HG02763 (cell line): Measurements from ENCODE around the gene SCGB1D2.
"Not testable (repeated sequence)": the region's sequence is repeated elsewhere in the genome, so short reads cannot be mapped to it uniquely, and the experiment has no call there.

Experiments
- ATAC-seq: cut with Tn5 transposase; IDR thresholded peaks from one replicate; pipeline ENCODE4 v1.9.1; 2021; ENCODE audit warnings: mild to moderate bottlenecking, moderate library complexity; ENCODE audit not compliant: unreplicated experiment

Gene SCGB1D2, protein sequence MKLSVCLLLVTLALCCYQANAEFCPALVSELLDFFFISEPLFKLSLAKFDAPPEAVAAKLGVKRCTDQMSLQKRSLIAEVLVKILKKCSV

DNA sequence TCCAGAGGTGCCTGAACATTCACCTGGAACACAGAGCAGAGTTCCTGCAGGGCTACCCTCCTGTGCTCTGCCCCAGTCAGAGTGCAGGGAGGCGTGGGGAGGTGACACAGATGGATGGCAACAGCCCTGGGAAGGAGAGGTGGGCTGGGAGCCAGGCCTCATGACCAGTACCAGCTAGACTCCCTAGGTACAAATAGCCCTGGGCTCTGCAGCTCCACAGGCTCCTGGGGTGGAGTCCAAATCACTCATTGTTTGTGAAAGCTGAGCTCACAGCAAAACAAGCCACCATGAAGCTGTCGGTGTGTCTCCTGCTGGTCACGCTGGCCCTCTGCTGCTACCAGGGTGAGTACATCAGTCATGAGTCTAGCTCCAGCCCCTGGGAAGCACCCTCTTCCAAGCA, at the start of gene SCGB1D2:
SCGB1D2 (plus strand) TSS at position 219 of the 400 bp plus-strand sequence; CDS start at position 288, 69 bp downstream.
- no peak for ATAC-seq

DNA sequence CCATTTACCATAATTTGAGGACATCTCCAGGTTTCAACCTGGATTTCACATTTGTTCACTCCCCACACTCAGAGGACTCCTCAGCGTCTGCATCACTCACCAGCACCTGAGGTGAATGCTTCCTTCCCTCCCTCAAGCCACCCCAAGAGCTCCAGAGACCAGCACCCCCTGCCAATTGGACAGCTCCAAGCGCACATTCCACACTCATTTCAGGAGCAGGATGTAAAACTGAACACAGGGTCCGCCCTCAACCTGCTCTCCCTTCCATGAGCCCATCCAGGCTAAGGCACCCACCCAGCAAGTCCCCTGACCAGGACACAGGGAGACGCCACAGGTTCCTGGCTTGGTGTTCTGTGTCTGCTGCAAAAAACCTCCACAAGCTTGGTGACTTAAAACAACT, 48.1 kb upstream of the SCGB1D2 start:
- no peak for ATAC-seq

DNA sequence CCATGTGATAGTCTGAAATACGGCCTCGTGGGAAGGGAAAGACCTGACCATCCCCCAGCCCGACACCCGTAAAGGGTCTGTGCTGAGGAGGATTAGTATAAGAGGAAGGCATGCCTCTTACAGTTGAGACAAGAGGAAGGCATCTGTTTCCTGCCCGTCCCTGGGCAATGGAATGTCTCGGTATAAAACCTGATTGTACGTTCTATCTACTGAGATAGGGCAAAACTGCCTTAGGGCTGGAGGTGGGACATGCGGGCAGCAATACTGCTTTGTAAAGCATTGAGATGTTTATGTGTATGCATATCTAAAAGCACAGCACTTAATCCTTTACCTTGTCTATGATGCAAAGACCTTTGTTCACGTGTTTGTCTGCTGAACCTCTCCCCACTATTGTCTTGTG, 47.0 kb upstream of the SCGB1D2 start:
- ATAC-seq = not testable (repeated sequence)

DNA sequence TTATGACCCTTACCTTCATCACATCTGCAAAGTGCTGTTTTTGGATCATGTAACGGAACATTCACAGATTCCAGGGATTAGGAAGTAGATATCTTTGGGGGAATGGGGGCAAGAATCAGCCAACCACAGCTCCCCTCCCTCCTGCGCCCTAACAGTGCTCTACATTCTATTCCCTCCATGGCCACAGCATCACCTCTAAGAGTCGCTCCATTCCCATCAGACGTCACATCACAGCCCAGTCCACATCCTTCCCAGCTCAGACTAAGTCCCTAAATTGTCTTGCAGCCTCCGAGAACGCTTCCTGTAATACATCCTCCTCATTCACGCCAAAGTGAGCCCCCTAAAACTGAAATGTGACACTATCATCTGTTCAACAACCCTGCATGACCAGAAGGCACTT, 46.1 kb upstream of the SCGB1D2 start:
- no peak for ATAC-seq

DNA sequence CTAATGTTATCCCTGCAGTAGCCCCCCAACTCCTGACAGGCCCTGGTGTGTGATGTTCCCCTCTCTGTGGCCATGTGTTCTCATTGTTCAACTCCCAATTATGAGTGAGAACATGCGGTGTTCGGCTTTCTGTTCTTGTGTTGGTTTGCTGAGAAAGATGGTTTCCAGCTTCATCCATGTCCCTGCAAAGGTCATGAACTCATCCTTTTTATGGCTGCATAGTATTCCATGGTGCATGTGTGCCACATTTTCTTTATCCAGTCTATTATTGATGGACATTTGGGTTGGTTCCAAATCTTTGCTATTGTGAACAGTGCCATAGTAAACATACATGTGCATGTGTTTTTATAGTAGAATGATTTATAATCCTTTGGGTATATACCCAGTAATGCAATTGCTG, 44.6 kb upstream of the SCGB1D2 start:
- not testable (repeated sequence) for ATAC-seq

DNA sequence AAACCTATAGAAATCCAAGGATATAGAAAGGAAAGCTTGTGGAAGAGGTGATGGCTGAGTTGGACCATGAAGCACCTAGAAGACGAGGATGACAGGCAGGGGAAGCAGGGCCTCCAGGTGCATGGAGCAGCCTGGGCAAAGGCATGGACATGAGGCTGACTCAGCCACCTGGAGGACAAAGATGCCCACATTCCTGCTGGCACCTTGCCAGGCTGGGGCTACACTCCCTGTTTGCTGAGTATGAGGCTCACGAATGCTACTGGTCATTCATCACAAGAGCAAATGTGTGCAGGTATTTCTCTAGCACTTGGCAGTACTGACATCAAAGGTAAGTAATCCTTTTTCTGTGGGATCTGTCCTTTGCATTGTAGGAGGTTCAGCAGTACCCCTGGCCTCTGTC, 40.7 kb upstream of the SCGB1D2 start:
- ATAC-seq = no peak

DNA sequence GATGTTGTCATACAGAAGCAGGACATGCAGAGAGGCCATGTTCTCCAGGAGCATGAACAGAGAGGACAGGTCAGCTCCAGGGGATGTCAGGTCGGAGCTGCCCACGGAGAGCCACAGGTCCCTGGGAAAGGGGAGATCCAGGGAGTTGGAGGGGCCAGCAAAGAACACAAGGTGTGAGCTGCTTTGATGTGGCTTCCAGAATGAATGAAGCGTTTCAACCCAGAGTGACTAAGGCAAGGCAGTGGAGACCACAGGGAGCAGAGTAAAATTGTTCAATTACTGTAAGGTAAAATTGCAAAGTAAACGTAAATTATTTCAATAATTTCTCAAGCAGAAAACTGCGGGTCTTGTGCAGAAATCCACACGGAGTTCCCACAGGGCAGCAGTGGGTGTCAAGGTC, 39.1 kb upstream of the SCGB1D2 start:
- no peak for ATAC-seq

DNA sequence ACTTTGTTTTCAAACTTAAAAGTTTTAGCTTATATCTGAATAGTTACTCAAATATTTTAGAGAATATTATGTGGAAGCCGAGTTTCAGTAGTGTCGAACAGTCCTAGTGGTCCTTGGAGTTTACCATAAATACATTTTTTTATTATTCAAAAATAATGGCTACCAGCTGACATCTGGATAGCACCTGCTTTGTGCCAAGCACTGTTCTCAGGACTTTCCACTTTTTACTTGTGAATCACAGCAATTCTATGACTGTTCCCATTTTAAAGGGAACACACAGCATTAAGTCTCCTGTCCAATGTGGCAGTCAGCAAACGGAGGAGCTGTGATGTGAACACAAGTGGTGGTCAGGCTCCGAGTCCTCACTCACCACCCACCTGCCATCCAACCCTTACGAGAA, 37.6 kb upstream of the SCGB1D2 start:
- no peak for ATAC-seq

DNA sequence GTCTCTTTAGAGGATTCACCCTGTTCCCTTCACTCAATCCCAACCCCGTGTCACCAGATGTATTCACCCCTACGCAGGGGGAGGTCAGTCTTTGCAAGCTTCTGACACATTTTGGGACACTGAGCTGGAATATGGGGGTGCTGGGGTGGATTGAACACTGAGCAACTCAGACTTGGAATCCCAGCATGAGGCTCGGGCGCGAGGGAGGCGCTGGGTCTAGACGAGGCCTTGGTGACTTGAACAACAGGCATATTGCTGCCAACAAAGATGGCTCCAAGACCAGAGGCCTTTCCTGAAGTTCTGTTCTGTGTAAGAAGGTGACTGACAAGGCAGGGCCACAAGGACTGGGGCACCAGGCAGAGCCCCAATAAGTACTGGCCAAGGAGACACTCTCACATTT, 36.6 kb upstream of the SCGB1D2 start:
- ATAC-seq = no peak

DNA sequence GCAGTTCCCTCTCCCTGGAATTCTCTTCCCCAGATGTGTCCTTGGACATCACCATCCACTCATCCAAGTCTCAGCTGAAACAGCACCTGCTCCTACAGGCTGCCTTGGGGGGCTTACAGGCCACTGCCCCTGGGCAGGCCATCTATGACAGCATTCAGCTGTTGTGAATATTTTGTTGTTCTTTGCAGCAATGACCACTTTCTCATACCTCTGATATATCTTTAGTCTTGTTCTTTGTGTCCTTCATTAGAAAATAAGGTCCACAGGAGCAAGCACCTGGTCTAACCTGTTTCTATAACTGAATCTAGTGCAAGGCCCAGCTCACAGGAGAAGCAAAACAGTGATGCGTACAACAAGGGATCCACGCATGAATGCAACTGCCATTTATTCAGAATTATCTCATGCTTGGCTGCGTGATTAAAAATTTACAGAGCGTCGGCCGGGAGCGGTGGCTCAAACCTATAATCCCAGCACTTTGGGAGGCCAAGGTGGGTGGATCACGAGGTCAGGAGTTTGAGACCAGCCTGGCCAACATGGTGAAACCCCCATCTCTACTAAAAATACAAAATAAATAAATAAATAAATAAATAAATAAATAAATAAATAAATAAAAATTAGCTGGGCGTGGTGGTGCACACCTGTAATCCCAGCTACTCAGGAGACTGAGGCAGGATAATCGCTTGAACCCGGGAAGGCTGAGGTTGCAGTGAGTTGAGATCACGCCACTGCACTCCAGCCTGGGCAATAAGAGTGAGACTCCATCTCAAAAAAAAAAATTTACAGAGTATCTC, 35.6 kb upstream of the SCGB1D2 start:
- ATAC-seq = not testable (repeated sequence)

DNA sequence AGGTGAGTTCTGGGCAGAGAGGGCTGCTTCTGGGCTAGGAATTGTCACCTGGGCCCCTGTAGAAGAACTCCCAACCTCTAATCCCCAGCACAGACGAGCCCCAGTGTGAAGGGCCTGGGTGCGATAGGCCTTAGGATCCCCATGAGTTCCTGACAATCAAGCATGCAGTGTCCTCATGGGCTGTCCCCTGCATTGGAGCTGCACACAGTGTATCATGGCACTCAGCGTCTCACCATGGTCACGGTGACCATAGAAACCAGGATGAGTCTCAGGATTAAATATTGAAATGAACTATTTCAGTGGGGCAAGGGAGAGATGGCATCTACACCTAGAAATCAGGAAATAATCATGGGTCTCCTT, 33.3 kb upstream of the SCGB1D2 start:
- no peak for ATAC-seq

DNA sequence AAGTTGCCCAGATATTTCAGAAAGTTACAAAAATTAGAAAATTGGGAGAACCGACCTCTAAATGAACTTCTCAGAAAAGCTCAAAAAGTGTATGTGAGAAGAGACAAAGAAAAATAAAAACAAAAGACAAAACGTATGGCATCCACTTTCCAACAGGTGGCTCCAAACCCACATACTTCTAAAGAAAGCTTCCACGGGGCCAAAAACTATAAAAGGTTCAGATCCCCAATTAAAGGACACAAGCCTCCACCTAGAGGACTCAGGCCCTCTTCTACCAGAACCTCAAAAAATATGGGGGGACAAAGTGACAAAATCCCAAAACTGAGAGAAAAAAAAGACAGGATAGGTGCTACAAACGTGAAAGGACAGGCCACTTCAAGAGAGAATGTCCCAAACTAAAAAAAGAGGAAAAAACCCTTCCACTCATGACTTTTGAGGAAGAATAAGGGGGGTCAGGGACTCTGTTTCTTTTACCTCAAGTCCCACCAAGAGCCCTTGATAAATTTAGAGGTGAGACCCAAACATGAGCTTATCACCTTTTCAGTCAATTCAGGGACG, 24.8 kb upstream of the SCGB1D2 start:
- no peak for ATAC-seq

DNA sequence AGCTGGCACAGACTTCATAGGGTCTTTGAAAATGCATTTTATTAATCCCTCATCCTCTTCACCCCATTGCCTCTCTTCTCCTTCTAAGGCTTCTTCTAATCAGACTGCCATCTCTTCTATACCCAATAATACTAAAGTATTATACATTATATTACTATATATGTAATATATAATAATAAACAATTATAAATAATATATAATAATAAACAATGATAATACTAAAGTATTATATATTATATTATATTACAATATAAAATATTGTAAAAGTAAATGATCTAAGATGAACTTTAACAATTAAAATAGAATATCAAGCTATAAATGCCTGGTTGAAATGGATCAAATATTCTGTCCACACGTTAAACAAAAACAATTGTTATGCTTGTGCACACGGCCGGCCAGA, 20.5 kb upstream of the SCGB1D2 start:
- ATAC-seq = no peak

DNA sequence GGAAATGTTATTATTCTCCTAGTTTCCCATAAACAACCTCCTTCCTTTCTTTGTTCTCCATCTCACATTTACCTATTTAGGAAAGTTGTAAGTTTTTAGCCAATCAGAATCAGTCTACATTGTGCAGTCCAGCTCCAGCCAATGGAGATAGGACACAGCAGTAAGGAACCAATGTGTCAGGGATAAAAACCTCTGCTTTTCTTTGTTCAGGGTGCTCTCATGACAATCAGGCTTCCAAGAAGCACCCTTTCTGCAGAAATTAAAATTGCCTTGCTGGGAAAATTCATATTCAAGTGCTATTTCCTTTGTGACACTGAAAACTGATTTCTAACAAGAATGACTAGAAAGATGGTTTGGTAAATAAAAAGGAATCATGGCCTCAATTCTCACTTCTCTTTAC, 18.9 kb upstream of the SCGB1D2 start:
- no peak for ATAC-seq

DNA sequence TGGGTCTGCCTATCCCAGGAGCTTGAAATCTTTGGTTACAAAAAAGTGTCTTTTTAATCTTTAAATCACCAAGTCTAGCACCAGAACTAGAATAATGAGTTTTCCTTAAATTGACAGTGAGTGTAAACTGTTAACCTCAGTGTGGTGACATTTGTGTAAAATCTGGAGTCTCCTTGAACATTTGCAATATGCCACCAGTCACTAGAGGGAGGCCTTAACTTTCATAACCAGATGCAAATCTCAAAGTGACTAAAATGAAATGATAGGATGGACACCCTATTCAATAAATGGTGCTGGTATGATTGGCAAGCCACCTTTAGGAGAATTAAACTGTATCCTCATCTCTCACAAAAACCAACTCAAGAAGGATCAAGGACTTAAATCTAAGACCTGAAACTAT, 8.3 kb upstream of the SCGB1D2 start:
- no peak for ATAC-seq

DNA sequence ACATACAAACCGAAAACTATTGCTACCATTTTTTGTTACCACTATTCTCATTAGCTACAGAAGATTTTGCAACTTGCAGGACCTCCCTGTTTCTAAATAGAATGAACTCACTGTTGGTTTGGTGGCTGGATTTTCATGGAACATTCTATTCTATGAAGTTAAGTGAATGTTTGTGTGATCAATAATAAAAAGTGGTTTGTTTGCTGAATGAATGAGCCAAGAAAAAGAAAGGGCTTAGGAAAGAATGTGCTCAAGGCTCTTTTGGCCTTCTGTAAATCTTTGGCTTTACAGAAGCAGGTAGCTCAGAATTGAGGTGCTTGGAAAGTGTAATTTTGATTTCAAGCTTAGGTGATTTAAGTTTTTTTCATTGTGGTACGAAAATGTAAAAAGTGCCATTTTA, 5.9 kb upstream of the SCGB1D2 start:
- ATAC-seq = no peak

DNA sequence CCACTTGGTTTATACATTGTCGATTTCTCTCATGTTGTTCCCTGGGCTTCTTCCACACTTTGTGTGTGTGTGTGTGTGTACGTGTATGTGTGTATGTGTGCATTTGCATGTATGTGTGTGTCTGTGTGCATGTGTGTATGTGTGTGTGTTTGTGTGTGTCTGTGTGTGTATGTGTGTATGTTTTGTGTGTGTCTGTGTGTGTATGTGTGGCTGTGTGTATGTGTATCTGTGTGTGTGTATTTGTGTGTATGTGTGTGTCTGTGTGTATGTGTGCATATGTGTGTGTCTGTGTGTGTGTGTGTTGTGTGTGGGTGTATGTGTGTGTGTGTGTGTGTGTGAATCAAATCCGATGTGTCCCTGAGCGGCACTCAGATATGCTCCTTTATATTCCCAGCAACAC, 4.5 kb upstream of the SCGB1D2 start:
- no peak for ATAC-seq

DNA sequence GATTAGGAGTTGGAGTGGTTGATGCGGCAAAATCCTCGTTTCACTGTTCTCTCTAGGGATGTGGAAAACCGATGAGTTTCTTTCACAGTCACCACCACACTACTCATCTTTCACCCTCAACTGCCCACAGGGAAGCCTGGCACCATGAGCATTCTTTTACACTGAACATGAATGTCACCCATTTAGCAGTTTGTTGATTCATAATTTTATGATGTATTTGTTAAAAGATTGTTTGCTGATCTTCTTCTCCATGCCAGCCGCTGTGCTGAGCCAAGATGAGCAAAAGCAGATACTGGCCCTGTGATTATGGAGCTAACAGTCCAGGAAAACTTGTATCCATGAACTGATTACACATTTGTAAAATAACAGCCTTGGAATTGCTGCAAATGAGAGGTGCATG, 3.9 kb upstream of the SCGB1D2 start:
- no peak for ATAC-seq

DNA sequence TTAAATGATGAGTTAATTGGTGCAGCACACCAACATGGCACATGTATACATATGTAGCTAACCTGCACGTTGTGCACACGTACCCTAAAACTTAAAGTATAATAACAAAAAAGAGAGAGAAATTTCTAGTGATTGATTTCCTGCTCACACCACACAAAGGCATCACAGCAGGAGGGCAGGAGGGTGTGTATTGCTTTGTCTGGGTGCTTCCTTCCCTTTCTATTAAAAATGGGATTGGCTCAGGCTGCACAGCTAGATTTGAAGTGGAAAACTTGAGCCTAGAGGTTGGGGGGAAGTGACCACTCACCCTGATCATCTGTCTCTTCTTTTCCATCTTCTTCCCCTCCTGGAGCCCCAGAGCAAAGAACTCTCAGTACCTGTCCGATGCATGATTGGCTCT, 944 bp upstream of the SCGB1D2 start:
- no peak for ATAC-seq

DNA sequence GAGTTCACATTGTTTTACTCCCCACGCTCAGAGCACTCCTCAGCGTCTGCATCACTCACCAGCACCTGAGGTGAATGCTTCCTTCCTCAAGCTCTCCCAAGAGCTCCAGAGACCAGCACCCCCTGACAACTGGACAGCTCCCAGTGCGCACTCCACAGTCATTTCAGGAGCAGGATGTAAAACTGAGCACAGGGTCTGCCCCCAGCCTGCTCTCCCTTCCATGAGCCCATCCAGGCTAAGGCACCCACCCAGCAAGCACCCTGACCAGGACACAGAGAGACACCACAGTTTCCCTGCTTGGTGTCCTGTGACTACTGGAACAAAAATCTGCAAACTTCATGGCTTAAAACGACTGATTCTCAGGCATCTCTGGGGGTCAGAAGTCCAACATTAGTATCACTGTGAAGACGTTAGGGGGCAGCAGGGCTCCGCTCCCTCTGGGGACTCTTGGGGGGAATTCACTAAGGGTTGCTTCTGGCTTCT, 3.3 kb downstream of the SCGB1D2 start:
- ATAC-seq = no peak

DNA sequence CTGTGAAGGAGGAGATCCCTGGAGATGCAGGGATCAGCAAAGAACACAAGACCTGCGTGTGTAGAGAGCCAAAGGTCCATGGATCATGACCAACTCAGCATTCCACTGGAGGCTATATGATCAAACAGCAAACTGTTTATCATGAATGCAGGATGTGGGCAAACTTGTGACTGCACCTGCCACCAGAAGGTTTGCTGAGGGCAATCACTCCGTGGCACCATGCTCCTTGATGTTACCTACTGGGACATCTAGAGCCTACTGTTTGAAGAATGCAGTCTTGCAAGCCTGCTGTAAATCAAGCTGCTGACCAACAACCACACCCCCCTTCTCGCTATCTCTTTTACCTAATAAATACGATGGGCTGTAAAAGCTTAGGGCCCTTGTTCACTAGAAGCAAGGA, 9.7 kb downstream of the SCGB1D2 start:
- ATAC-seq = no peak

DNA sequence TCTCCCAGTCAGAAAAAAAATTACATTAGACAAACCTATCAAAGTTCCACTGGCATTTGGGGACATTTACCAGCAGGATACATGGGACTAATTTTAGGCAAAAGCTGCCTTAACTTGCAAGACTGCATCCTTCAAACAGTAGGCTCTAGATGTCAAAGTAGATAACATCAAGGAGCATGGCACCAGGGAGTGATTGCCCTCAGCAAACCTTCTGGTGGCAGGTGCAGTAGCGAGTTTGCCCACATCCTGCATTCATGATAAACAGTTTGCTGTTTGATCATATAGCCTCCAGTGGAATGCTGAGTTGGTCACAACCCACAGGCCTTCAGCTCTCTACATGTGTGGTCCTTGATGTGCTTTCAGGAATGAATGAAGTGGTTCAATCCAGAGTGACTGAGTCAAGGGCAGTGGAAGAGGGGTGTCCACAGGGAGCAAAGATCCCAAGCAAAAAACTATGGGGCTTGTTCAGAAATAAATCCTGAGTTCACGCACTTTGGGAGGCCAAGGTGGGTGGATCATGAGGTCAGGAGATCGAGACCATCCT, 12.0 kb downstream of the SCGB1D2 start:
- no peak for ATAC-seq
